HG03571 (cell line): ENCODE measurements around the gene DDIAS.
"Not testable (repeated sequence)": the region's sequence is repeated elsewhere in the genome, so short reads cannot be mapped to it uniquely, and the experiment has no call there.

Source experiments
- ATAC-seq: cut with Tn5 transposase; IDR thresholded peaks from one replicate; pipeline ENCODE4 v1.9.1; 2021; ENCODE audit not compliant: unreplicated experiment

Gene DDIAS

DNA sequence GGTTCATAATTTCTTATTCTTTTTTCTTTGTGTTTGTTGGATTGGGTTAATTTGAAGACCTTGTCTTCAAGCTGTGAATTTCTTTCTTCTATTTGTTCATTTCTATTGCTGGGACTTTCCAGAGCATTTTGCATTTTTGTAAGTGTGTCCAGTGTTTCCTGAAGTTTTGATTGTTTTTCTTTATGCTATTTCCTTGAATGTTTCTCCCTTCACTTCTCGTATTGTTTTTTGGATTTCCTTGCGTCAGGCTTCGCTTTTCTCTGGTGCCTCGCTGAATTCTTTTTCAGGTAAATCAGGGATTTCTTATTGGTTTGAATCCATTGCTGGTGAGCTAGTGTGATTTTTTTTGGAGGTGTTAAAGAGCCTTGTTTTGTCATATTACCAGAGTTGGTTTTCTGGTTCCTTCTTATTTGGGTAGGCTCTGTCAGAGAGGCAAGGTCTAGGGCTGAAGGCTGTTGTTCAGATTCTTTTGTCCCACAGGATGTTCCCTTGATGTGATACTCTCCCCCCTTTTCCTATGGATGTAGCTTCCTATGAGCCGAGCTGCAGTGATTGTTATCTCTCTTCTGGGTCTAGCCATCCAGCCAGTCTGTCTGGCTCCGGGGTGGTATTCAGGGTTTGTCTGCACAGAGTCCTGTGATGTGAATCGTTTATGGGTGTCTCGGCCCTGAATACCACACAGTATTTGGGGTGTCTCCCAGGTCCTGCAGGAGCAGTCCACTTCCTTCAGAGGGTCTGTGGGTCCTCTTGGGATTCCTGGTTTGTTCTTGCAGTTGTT, 21.0 kb downstream of the DDIAS start:
- not testable (repeated sequence) for ATAC-seq

DNA sequence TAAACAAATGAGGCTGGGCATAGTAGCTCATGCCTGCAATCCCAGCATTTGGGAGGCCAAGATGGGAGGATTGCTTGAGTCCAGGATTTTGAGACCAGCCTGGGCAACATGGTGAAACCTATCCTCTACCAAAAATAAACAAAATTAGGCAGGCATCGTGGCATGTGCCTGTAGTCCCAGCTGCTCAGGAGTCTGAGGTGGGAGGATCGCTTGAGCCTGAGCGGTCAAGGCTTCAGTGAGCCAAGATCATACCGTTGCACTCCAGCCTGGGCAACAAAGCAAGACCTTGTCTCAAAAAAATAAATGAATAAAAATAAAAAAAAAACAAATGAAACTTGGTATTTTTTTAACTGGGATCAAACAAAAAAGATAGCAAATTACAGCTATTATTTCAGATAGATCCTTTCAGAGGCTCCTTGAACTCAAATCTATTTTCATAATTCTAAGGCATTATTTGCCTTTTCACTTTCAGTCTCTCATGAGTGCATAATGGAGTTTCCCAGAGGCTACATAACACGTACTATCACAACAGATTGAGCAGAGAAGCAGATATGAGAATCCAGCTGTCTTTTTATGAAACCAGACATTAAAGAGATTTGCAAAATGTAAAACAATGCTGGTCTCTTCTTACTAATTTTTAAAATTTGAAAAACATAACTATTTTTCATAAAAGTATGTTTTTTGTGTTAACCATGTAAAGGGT, 23.1 kb downstream of the DDIAS start:
- no peak for ATAC-seq

DNA sequence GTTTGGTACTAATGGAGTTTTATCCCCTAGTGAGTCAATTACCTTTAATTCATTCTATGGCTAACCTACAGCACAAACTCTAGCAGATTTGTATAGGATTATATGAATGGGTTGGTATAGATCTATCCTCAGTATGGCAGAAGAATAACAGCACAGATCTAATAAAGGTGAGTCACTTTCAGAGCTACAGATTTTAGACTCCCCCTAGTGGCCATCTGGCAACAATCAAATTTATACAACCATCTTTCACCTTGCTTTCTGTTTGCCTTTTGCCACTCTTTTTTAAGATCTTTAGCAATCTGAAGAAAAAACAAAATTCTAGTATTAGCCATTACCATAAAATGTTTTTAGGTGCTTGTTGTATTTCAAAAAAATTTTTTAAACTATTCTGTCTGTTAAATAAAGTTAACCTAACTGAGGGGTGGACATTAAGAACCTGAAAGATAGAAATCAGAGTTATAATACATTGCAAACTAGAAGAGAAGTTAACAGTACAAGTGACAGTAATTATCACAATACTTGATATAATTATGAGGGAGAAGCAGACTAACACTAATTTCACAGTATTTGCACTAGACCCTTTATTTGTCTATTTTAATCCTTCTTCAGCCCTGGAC, 25.8 kb downstream of the DDIAS start:
- peak; percentile 57 for ATAC-seq

DNA sequence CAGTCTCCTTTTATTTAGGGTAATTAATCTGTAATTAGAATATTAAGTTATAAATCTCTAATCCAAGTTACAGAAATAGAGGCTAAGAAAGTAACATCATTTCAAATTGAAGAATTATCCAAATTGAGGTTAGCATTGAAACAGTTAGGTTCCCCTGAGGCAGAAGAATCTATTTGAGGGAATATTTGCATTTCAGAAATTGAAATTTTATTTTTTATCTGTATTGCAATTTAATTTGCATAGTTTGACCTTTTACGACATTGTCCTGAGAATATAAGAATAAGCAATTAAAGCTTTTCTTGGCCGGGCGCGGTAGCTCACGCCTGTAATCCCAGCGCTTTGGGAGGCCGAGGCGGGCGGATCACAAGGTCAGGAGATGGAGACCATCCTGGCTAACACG, 27.6 kb downstream of the DDIAS start:
- no peak for ATAC-seq

DNA sequence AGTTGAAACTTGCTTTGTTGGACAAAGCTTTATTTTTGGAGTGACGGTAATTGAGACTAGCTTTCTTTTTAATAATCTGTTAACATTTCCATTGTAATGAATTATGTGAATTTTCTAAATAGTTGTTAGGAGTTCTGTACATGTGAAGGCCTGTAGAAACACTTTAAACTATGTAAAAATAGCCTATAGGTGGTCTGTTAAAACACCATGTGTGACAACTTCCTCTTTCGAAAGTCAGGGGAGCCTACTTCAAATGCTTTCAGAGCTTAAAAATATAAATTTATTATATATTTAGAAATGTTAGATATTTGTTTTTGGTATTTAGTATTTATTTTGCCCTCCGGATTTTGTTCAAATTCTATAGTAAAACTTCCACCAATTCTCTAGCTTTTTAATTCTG, 28.7 kb downstream of the DDIAS start:
- ATAC-seq = no peak

DNA sequence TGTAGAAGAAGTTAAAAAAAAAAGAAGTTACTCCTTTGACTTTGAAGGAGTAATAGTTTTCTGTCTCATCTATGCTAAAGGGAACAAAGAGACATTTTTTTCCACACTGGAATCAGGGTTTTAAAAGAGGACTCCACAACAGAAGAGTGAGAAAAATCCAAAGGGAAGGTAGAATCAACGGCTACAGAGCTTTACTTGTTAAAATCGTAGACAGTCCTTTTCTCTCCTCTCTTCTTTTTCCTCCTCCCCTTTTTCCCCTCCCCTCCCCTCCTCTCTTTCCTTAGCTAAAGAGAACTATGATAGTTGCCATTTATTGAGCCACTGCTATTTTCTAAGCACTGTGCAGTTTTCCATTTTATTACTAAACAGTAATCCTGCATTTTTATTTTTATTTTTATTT, 29.2 kb downstream of the DDIAS start:
- ATAC-seq = no peak

DNA sequence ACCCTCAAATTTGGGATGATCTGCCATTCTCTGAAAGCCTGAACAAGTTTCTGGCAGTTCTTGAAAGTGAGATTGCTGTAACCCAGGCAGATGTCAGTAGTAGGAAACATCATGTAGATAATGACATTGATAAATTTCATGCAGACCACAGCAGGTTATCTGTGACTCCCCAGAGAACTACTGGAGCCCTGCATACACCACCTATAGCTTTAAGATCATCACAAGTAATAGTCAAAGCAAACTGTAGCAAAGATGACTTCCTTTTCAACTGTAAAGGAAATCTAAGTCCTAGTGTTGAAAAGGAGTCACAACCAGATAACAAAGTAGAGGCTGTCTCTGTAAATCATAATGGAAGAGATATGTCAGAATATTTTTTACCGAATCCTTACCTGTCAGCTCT, 31.0 kb downstream of the DDIAS start:
- no peak for ATAC-seq

DNA sequence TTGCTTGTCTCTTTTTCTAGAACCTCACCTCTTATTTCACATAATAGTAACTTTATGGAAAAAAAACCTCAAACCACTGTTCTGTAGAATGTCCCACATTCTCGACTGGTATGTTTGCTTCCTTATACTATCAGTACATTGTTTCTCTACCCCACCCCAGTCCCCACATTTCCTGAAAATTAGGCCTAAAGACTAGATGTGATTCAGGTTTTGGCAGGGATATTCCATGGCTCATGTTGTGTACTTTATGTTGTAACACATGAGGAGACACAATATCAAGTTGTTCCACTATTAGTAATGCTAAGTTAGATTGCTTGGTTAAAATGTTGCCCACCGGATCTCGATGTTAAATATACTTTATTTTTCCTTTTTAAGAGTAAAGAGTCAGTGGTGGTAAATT, 34.7 kb downstream of the DDIAS start:
- ATAC-seq = no peak

DNA sequence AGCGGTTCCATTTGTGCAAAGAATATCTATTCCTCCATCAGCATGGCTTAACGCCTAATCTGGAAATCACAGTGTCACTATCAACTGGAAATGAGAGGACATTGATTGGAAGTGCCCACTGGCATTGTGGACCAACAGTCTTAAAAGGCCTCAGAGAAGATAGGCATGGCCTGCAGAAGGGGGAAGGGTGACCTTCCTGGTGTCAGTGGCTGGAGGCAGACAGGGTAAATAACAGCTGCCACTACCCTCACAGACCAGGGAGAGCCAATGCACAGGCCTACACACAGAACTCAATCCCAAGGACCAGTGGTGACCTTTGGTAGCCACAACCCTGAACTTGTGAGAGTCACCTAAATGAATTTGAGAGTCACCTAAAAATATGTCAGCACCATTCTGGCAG, 36.0 kb downstream of the DDIAS start:
- no peak for ATAC-seq

DNA sequence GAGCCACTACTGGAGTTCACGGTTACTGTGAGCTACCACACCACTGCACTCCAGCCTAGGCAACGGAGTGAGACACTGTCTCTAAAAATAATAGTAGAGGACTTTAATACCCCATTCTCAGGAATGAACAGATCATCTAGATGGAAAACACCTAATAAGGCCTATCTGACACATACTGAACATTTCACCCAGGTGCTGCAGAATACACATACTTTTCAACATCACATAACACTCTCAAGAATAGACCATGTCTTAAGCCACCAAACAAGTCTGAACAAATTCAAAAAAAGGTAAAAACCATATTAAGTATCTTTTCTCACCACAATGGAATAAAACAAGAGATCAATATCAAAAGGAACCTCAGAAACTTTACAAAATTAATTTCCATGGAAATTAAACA, 37.9 kb downstream of the DDIAS start:
- ATAC-seq = no peak

DNA sequence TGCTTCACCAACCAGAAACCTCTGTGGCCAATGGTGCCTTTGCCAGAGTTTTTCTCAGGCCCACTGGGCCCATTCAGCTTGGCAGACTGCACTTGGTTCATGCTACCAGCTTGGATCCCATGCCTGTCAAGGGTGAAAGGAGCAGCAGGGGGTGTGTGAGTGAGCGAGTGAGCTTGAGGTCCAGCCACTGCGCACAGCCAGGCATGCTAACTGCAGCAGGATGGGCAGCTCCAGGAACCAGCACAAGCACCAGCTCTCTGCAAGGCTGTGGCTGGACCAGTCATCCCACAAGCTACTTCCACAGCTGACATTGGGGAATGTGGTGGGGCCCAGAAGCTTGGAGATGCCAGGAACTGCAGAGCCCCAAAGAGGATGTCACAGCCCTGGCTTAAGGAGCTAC, 40.8 kb downstream of the DDIAS start:
- no peak for ATAC-seq

DNA sequence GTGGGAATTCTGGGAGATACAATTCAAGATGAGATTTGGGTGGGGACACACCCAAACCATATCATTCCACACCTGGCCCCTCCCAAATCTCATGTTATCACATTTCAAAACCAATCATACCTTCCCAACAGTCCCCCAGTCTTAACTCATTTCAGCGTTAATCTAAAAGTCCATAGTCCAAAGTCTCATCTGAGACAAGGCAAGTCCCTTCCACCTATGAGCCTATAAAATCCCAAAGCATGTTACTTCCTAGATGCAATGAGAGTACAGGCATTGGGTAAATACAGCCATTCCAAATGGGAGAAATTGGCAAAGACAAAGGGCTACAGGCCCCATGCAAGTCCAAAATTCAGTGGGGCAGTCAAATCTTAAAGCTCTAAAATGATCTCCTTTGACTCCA, 41.9 kb downstream of the DDIAS start:
- not testable (repeated sequence) for ATAC-seq

DNA sequence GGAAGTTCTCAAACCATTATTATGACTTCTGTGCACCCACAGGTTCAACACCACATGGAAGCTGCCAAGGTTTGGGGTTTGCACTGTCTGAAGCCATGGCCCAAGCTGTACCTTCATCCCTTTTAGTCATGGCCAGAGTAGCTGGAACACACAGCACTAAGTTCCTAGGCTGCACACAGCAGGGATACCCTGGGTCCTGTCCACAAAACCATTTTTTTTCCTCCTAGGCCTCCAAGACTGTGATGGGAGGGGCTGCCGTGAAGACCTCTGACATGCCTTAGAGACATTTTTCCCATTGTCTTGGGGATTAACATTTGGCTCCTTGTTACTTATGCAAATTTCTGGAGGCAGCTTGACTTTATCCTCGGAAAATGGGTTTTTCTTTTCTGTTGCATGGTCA, 42.7 kb downstream of the DDIAS start:
- ATAC-seq = no peak

DNA sequence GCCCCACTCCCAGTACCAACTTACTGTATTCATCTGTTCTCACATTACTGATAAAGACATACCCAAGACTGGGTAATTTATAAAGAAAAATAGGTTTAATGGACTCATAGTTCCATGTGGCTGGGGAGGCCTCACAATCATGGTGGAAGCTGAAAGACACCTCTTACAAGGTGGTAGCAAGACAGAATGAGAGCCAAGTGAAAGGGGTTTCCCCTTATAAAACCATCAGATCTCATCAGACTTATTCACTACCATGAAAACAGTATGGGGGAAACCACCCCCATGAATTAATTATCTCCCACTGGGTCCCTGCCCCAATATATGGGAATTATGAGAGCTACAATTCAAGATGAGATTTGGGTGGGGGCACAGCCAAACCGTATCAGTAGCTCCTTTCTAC, 43.5 kb downstream of the DDIAS start:
- not testable (repeated sequence) for ATAC-seq

DNA sequence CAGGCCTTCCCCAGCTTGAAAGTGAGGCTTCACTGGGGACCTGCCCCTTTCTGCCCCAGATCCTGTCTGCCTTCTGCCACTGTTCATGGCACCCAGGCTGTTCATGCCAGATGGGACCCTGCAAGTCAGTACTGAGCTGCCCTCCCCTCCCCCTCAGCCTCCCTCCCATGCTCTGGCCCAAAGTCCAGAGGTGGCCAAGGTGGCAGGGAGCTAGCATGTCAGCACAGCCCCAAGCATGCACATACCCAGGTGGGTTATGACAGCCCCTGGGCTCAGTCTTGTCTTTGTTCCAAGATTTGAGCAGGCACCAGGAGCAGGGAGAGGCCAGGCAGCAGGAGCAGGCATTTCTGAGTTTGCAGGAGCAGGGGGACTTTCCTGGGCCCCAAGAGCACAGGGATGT, 44.1 kb downstream of the DDIAS start:
- ATAC-seq = no peak

DNA sequence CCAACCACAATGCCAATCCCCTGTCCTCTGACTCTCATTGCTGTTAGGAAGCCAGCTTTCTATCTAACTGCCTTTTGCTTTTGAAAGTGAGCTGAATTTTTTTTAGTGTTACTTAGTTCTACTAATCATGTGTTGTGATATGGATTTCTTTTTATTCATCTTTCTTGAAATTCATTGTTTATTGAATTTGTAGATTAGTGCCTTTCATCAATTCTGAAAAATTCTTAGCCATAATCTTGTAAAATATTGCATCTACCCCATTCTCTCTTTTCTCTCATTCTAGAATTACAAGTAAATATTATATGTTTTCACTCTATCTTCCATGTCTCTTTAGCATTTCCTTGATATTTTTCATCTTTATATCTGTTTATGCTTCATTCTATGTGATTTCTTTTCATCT, 47.8 kb downstream of the DDIAS start:
- ATAC-seq = no peak

DNA sequence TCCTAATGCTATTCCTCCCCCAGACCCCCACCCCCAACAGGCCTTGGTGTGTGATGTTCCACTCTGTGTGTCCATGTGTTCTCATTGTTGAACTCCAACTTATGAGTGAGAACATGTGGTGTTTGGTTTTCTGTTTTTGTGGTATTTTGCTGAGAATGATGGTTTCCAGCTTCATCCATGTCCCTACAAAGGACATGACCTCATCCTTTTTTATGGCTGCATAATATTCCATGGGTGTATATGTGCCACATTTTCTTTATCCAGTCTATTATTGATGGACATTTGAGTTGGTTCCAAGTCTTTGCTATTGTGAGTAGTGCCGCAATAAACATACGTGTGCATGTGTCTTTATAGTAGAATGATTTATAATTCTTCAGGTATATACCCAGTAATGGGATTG, 49.0 kb downstream of the DDIAS start:
- not testable (repeated sequence) for ATAC-seq

DNA sequence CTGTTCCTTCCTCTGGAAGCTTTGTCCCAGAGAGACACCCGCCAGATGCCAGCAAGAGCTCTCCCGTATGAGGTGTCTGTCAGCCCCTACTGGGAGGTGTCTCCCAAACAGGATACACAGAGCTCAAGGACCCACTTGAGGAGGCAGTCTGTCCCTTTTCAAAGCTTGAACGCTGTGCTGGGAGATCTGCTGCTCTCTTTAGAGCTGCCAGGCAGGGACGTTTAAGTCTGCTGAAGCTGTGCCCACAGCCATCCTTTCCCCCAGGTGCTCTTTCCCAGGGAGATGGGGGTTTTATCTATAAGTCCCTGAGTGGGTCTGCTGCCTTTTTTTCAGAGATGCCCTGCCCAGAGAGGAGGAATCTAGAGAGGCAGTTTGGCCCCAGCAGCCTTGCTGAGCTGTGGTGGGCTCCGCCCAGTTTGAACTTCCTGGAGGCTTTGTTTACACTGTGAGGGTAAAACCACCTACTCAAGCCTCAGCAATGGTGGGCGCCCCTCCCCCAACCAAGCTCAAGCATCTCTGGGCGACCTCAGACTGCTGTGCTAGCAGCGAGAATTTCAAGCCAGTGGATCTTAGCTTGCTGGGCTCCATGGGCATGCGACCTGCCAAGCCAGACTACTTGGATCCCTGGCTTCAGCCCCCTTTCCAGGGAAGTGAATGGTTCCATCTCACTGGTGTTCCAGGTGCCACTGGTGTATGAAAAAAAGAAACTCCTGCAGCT, 54.4 kb downstream of the DDIAS start:
- ATAC-seq = not testable (repeated sequence)

DNA sequence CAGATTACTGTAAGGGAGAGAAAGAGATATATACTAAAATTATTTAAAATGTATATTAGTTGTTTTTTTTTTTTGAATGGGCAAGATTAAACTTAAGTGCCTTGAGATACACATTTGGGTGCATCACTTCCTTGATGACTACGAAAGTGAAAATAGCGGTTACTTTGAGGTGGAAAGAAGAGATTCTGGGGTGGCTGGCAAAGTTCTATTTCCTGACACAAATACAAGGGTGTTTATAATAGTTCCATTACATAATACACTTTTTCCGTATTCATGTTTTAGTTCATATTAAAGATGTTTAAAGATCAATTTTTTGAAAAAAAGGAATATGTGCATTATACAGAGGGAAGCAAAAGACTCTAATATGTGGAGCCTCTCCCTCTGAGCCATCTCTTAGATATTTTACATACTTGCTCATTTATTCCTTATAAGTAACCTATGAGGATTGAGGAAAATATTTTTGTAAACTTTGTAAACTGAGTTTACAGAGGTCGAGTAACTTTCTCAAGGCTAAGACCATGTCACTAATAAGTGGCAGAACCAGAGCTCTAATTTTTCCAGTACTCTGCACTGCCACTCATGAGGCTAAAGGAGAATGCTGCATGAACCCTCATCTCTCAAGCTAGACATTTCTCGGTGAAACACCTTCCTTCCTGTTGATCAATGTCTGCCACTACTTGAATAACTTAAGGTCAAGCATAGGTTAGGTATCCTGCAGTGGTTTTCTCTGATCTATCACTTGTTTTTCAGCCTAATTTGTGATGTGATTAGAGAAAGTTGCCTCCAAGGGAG, 58.6 kb downstream of the DDIAS start:
- ATAC-seq = peak; percentile 91

DNA sequence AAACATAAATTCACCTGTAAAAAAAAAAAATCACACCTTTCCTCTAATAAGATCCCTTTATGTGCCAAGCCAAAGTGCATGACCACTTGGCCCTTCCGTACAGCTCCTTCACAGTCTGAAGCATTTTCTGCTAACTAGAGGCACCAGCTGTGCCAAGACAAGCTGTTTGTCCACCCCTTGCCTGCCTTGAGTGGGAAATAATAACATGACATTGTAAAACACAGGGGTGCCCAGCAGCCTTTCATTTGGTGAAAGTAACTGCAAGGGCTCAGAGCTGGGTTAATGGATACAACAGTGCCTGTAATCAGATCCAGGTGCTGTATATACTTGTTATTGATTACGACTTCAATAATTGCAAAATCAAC, 59.2 kb downstream of the DDIAS start:
- ATAC-seq = no peak

DNA sequence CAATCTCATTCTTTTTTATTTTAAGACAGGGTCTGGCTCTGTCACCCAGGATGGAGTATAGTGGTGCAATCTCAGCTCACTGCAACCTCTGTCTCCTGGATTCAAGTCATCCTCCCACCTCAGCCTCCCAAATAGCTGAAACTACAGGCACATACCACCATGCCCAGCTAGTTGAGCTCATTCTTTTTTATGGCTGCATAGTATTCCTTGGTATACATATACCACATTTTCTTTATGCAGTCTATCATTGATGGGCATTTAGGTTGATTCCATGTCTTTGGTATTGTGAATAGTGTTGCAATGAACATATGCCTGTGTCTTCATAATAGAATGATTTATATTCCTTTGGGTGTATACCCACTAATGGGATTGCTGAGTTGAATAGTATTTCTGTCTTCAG, 60.5 kb downstream of the DDIAS start:
- ATAC-seq = not testable (repeated sequence)
